NT2/D1 (cell line): ENCODE results near the gene ATG10.

Experiments
- DNase-seq: peaks from one replicate; pipeline ENCODE4 v3.0.0-alpha.2; 2011; ENCODE audit warnings: low read depth, low spot score
- H3K27me3 ChIP-seq: 2 replicates; pipeline ENCODE4 v1.6.0; 2011; ENCODE audit warnings: mild to moderate bottlenecking; ENCODE audit not compliant: insufficient read length, insufficient read depth
- H3K36me3 ChIP-seq: 2 replicates; pipeline ENCODE4 v1.6.1; 2011; ENCODE audit warnings: mild to moderate bottlenecking, low read length, mixed read lengths; ENCODE audit not compliant: insufficient read depth, insufficient read length
- H3K4me1 ChIP-seq: 2 replicates; pipeline ENCODE4 v1.5.1; 2011; ENCODE audit not compliant: insufficient read depth, insufficient read length
- H3K4me3 ChIP-seq: 2 replicates; pipeline ENCODE4 v1.5.1; 2011; ENCODE audit warnings: low read depth; ENCODE audit not compliant: insufficient read length
- H3K9ac ChIP-seq: 2 replicates; pipeline ENCODE4 v1.6.0; 2011; ENCODE audit warnings: low read depth; ENCODE audit not compliant: insufficient read length
- H3K9me3 ChIP-seq: 2 replicates; pipeline ENCODE4 v1.5.1; 2011; ENCODE audit warnings: mild to moderate bottlenecking, low read length; ENCODE audit not compliant: insufficient read depth
- SUZ12 ChIP-seq: IDR thresholded peaks from 2 replicates; pipeline ENCODE4 v1.6.1; 2011; ENCODE audit not compliant: insufficient read length, insufficient read depth; ENCODE audit errors: extremely low read depth
- YY1 ChIP-seq: IDR thresholded peaks from 2 replicates; pipeline ENCODE4 v1.6.1; 2011; ENCODE audit not compliant: insufficient read length, insufficient read depth
- ZNF274 ChIP-seq: IDR thresholded peaks from 2 replicates; pipeline ENCODE4 v1.6.1; 2011; ENCODE audit warnings: mild to moderate bottlenecking, low read depth, low read length

Gene ATG10

GRCh38 chr5:81971712-81972491, at the start of gene ATG10:
Gene ATG10 (plus strand): TSS chr5:81972023. CDS start chr5:81987571, 15,548 bp downstream.
- TF ChIP-seq ZNF274 (no peak), SUZ12 (no peak), YY1 (no peak)
- Histone ChIP-seq H3K36me3 (no peaks in the 10 kb centered on the region), H3K9me3 (no peaks in the 10 kb centered on the region), H3K9ac (peak within 1 kb of the TSS; percentile 93), H3K4me1 (no peaks in the 10 kb centered on the region), H3K27me3 (no peaks in the 10 kb centered on the region), H3K4me3 (peak within 1 kb of the TSS; percentile 75)
- DNase-seq = peak; percentile 82

- TF ChIP-seq ZNF274 (no peak), SUZ12 (no peak), YY1 (no peak)
- no peaks in the 10 kb centered on the region for H3K27me3 ChIP-seq
- H3K4me3 ChIP-seq = no peak overlapping the region
- H3K9me3 ChIP-seq = no peaks in the 10 kb centered on the region
- no peak for DNase-seq
- no peaks in the 10 kb centered on the region for H3K4me1 ChIP-seq
- H3K9ac ChIP-seq = no peak overlapping the region
- no peaks in the 10 kb centered on the region for H3K36me3 ChIP-seq
Measured at GRCh38 chr5:81922854-81923279, 49.0 kb upstream of the ATG10 start.

GRCh38 chr5:81924442-81924841, 47.4 kb upstream of the ATG10 start:
- Histone ChIP-seq H3K4me1 (no peaks in the 10 kb centered on the region), H3K9ac (no peak overlapping the region), H3K36me3 (no peaks in the 10 kb centered on the region), H3K9me3 (no peaks in the 10 kb centered on the region), H3K27me3 (no peaks in the 10 kb centered on the region), H3K4me3 (no peak overlapping the region)
- DNase-seq = no peak
- TF ChIP-seq ZNF274 = no peak
- TF ChIP-seq SUZ12 = no peak

- Histone ChIP-seq H3K4me3 (no peak overlapping the region), H3K9me3 (no peaks in the 10 kb centered on the region), H3K27me3 (no peaks in the 10 kb centered on the region), H3K4me1 (no peaks in the 10 kb centered on the region), H3K9ac (no peak overlapping the region), H3K36me3 (no peaks in the 10 kb centered on the region)
- DNase-seq = no peak
- TF ChIP-seq SUZ12 (no peak), YY1 (no peak), ZNF274 (no peak)
Measured at GRCh38 chr5:81925009-81925408, 46.8 kb upstream of the ATG10 start.

- no peak overlapping the region for H3K9ac ChIP-seq
- TF ChIP-seq YY1 (no peak), ZNF274 (no peak), SUZ12 (no peak)
- DNase-seq = no peak
- no peaks in the 10 kb centered on the region for H3K36me3 ChIP-seq
- H3K9me3 ChIP-seq = no peaks in the 10 kb centered on the region
- H3K4me3 ChIP-seq = no peak overlapping the region
- H3K4me1 ChIP-seq = no peaks in the 10 kb centered on the region
- no peaks in the 10 kb centered on the region for H3K27me3 ChIP-seq
Measured at GRCh38 chr5:81925981-81926380, 45.8 kb upstream of the ATG10 start.

GRCh38 chr5:81936066-81936465, 35.8 kb upstream of the ATG10 start:
- H3K9me3 ChIP-seq = no peaks in the 10 kb centered on the region; the same call in 1 of the 2 replicates
- no peak overlapping the region for H3K9ac ChIP-seq
- no peak for DNase-seq
- TF ChIP-seq SUZ12 (no peak), YY1 (no peak), ZNF274 (no peak)
- no peak overlapping the region for H3K4me3 ChIP-seq
- no peaks in the 10 kb centered on the region for H3K4me1 ChIP-seq
- H3K27me3 ChIP-seq = no peaks in the 10 kb centered on the region
- H3K36me3 ChIP-seq = no peaks in the 10 kb centered on the region

GRCh38 chr5:81936750-81937149, 35.1 kb upstream of the ATG10 start:
- Histone ChIP-seq H3K9me3 (no peaks in the 10 kb centered on the region; the same call in 1 of the 2 replicates), H3K36me3 (no peaks in the 10 kb centered on the region), H3K27me3 (no peaks in the 10 kb centered on the region), H3K4me3 (no peak overlapping the region), H3K9ac (no peak overlapping the region), H3K4me1 (no peaks in the 10 kb centered on the region)
- TF ChIP-seq YY1 = no peak
- DNase-seq = no peak

GRCh38 chr5:81942746-81943145, 29.1 kb upstream of the ATG10 start:
- Histone ChIP-seq H3K36me3 (no peaks in the 10 kb centered on the region), H3K9me3 (peaks cover 10% of the 10 kb centered on the region; the same call in 1 of the 2 replicates), H3K4me1 (no peaks in the 10 kb centered on the region), H3K27me3 (no peaks in the 10 kb centered on the region), H3K9ac (no peak overlapping the region), H3K4me3 (no peak overlapping the region)
- no peak for DNase-seq
- no peak for TF ChIP-seq ZNF274
- no peak for TF ChIP-seq YY1
- no peak for TF ChIP-seq SUZ12
